OCI-LY1 (cell line): ENCODE data around the gene EDN3.

Experiments
- CTCF ChIP-seq: fragments of 200-600 bp; sonication (generic), shearing (Covaris generic); IDR thresholded peaks from 2 replicates; pipeline ENCODE4 v1.5.1; 2017; ENCODE audit warnings: mild to moderate bottlenecking, antibody characterized with exemption, low read length, moderate library complexity, mixed read lengths
- EZH2 ChIP-seq: fragments of 200-600 bp; sonication (generic), shearing (Covaris generic); IDR thresholded peaks from 2 replicates; pipeline ENCODE4 v1.8.0; 2017; ENCODE audit warnings: borderline replicate concordance, mixed run types, mild to moderate bottlenecking, antibody characterized with exemption, low read length, moderate library complexity, mixed read lengths

DNA sequence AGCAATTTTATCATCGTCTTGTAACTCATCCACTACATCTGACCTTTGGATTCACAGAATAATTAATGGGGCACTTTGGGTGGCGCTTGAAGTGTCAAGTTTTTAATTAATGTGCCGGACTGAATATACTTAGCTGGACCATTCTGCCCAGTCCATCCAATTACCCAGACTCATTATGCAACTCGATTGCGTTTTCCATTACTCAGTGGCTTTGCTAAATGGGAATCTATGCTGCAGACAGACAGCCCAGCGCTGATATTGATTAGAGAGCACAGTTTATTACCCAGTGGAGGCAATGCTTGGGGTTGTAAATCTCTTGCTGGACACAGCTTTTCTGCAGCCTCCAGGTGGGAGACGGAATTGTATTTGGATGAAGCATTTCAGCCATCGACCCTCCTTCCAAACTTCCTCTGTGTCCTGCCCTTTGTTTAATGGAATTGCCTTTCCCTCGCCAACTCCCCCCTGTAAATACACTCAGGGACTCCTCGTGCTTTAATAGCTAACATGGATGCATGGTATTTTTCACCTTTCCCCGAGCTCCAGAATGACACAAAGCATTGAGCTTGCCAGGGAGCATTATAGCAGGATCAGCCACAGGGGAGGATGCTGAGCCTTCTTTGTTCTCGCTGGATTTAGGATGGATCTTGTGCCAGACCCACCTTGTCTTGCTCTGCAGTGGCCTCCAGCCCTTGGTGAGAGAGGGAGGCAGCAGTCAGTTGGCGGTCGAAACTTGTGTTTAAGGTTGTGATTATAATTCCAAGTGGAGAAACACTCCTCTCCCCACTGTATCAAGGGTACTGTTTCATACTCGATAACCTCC lies 59.7 kb downstream of the EDN3 start:
- no peak for TF ChIP-seq CTCF
- TF ChIP-seq EZH2, result no peak
